Heart left ventricle (tissue), 16 donors: Measurements from ENCODE around the gene EXOC5. TPM values are rescaled to one million over a fixed set of nuclear protein-coding genes. Genes with fewer than 3 reads are reported as not detected.
"Not testable (repeated sequence)": the region's sequence is repeated elsewhere in the genome, so short reads cannot be mapped to it uniquely, and the experiment has no call there.

Experiments
- ATAC-seq, 4 donors: fragments of 200-7000 bp; cut with Tn5 transposase; one replicate each; pipeline ENCODE4 v1.9.1; 2020 to 2022; ENCODE audit warnings: moderate library complexity in 4 of 4, mild to moderate bottlenecking in 3 of 4, moderate number of reproducible peaks in 1 of 4
- DNase-seq, 5 donors: peaks; one replicate each; pipeline ENCODE4 v3.0.0-alpha.2; 2020
- H3K27ac ChIP-seq, 12 donors: fragments of 200-600 bp; sonication (generic) in 4 of 12; one replicate each; pipeline versions ENCODE4 v1.5.0 to v1.8.0; 2016 to 2022; ENCODE audit warnings: mild to moderate bottlenecking in 2 of 12
- H3K27me3 ChIP-seq, 9 donors: fragments of 200-600 bp; sonication (generic) in 2 of 9; one replicate each; pipeline versions ENCODE4 v1.5.1 to v1.8.0; 2016 to 2022; ENCODE audit warnings: mild to moderate bottlenecking in 3 of 9
- H3K36me3 ChIP-seq, 9 donors: fragments of 200-600 bp; sonication (generic) in 2 of 9; one replicate each; pipeline versions ENCODE4 v1.5.0 to v1.8.0; 2018 to 2022; ENCODE audit warnings: mild to moderate bottlenecking in 2 of 9
- H3K4me1 ChIP-seq, 12 donors: fragments of 200-600 bp; sonication (generic) in 4 of 12; one replicate each; pipeline versions ENCODE4 v1.5.0 to v1.8.0; 2016 to 2022; ENCODE audit warnings: mild to moderate bottlenecking in 3 of 12
- H3K4me3 ChIP-seq, 12 donors: fragments of 200-600 bp; sonication (generic) in 4 of 12; one replicate each; pipeline versions ENCODE4 v1.5.0 to v1.8.0; 2017 to 2022; ENCODE audit warnings: mild to moderate bottlenecking in 9 of 12, moderate library complexity in 4 of 12
- H3K9me3 ChIP-seq, 12 donors: fragments of 200-600 bp; sonication (generic) in 4 of 12; one replicate each; pipeline versions ENCODE4 v1.5.0 to v1.8.0; 2016 to 2022; ENCODE audit warnings: mild to moderate bottlenecking in 1 of 12
- POLR2A ChIP-seq, 2 donors: fragments of 450-650 bp; IDR thresholded peaks; one replicate each; pipeline ENCODE4 v1.6.1; 2017; ENCODE audit warnings: antibody characterized with exemption in 2 of 2, mild to moderate bottlenecking in 2 of 2, moderate library complexity in 2 of 2
- WGBS, 4 donors: extraction: QIAGEN DNeasy Blood & Tissue Kit in 2 of 4; methylation state at CpG; one replicate each; pipeline versions ENCODE4 v1.1.5 to v1.1.7; 2013 to 2018; 5-methylcytosine and 5-hydroxymethylcytosine counted together
- intact Hi-C, 10 donors: fragments of 100-400 bp; cut with DNase I; formaldehyde crosslinking; loops; one replicate each; pipeline versions ENCODE4 v1.11.1 to v1.14.2; 2022
- polyA plus RNA-seq, 2 donors: library from polyadenylated mRNA; stranded (reverse); fragments of 200-250 nt; gene quantifications; one replicate each; pipeline ENCODE4 v1.2.3, GENCODE V29; 2013
- total RNA-seq, 9 donors: library from RNA; depleted of rRNA in 2 of 9; stranded (reverse); fragments of >200 nt in 2 of 9; fragmentation: NEBNext Ultra II Directional in 3 of 9; extraction: Animal tissue kit (Norgen Biotek cat#: 25700) in 3 of 9; gene quantifications; one replicate each; pipeline versions ENCODE4 v1.1.0 to v1.2.4, GENCODE V29; 2016 to 2023
- TF ChIP-seq, protein P1 (sequence below), 12 donors: fragments of 200-600 bp; sonication (generic) in 4 of 12; IDR thresholded peaks; one replicate each; pipeline versions ENCODE4 v1.5.0 to v1.8.0; 2018 to 2022; ENCODE audit warnings: antibody characterized with exemption in 12 of 12, mild to moderate bottlenecking in 5 of 12
- donor health status: ischemic (EF 13 %, LVEDD 7.1; RV severe dilation, severe dysfunction).
- donor health status: healthy with polysubstance abuse.
- donor health status: DM: no; HTN: yes; CAD: no.
- donor health status: DM: no; HTN: no; CAD: no.
- donor health status: ischemic (EF 25% LVEDD 6.9; RV normal size, moderate dysfunction).
- donor health status: ischemic (EF 25% LVEDD 5.7; RV mildly dilated, moderate dysfunction).
- donor health status: healthy.
- donor health status: DM: yes; HTN: yes; CAD: no.
- donor health status: ischemic (EF 35%, LVEDD 5.7; RV mildly dilated, moderate dysfunction).
- donor health status: nonischemic (EF 11% LVEDD 7.7; RV severe dilation, severe dysfunction).
- donor health status: DM: yes; HTN: yes; CAD: no.
- donor health status: PGD.
- donor health status: ischemic (EF 29% LVEDD 5.4; RV normal size, mild dysfunction).
- donor health status: nonischemic (EF 23%, LVEDD 6.1; RV moderate dilation, normal function).

EXOC5 gene
- total and polyA plus RNA-seq, 11 donors, result 6.1 to 74.8 (median 52.7) TPM

DNA sequence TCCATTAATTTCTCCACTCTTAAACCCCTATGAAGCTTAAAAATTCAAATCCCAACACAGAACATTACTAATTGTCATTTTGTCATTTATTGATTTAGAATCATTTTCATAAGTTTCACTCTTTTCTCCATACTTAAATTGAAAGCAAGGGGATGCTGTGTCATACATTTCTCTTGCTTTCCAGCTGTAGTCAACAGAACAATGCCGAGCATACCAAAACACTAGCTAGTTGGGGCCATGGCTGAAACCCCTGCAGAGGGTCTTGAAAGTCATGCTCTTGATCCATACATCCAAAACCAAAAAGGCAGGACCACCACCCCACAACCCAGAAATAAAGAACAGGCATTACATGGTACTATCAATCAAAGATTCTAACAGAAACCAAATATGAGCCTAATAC lies 9.0 kb downstream of the EXOC5 start:
- no peak for ATAC-seq
- intact Hi-C loops, result loop anchor here in 1 of 10 donors (10.0 kb wide), 1 partner anchor 135 kb away; the partner anchor contains the start of gene NAA30
- TF ChIP-seq, protein P1, sequence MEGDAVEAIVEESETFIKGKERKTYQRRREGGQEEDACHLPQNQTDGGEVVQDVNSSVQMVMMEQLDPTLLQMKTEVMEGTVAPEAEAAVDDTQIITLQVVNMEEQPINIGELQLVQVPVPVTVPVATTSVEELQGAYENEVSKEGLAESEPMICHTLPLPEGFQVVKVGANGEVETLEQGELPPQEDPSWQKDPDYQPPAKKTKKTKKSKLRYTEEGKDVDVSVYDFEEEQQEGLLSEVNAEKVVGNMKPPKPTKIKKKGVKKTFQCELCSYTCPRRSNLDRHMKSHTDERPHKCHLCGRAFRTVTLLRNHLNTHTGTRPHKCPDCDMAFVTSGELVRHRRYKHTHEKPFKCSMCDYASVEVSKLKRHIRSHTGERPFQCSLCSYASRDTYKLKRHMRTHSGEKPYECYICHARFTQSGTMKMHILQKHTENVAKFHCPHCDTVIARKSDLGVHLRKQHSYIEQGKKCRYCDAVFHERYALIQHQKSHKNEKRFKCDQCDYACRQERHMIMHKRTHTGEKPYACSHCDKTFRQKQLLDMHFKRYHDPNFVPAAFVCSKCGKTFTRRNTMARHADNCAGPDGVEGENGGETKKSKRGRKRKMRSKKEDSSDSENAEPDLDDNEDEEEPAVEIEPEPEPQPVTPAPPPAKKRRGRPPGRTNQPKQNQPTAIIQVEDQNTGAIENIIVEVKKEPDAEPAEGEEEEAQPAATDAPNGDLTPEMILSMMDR (IDR thresholded peaks at IDR 0.05), result no peak
- no peak for TF ChIP-seq POLR2A (IDR thresholded peaks at IDR 0.05)

DNA sequence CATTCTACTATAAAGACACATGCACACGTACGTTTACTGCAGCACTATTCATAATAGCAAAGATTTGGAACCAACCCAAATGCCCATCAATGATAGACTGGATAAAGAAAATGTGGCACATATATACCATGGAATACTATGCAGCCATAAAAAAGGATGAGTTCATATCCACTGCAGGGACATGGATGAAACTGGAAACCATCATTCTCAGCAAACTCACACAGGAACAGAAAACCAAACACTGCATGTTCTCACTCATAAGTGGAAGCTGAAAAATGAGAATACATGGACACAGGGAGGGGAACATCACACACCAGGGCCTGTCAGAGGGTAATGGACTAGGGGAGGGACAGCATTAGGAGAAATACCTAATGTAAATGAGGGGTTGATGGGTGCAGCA lies 10.5 kb downstream of the EXOC5 start:
- ATAC-seq, H3K4me3 ChIP-seq, H3K9me3 ChIP-seq, H3K27ac ChIP-seq, H3K4me1 ChIP-seq, H3K27me3 ChIP-seq, DNase-seq, H3K36me3 ChIP-seq, intact Hi-C loops: not testable (repeated sequence)
- WGBS, 4 donors, result 87 to 100% (median 90%) methylated on average over 2 of the region's 2 CpGs

More for the DNA sequence above, 9.0 kb downstream of the EXOC5 start:
- Histone ChIP-seq H3K27me3 (no peaks in the 10 kb centered on the region), H3K4me1 (peaks cover 0 to 9% (median 0%) of the 10 kb centered on the region in 12 donors), H3K9me3 (peaks cover 0 to 6% (median 0%) of the 10 kb centered on the region in 12 donors), H3K4me3 (no peak overlapping the region), H3K36me3 (no peaks in the 10 kb centered on the region), H3K27ac (no peak overlapping the region)
- WGBS, 4 donors, result 89 to 95% (median 91%) methylated on average over 1 of the region's 1 CpG
- no peak for DNase-seq

DNA sequence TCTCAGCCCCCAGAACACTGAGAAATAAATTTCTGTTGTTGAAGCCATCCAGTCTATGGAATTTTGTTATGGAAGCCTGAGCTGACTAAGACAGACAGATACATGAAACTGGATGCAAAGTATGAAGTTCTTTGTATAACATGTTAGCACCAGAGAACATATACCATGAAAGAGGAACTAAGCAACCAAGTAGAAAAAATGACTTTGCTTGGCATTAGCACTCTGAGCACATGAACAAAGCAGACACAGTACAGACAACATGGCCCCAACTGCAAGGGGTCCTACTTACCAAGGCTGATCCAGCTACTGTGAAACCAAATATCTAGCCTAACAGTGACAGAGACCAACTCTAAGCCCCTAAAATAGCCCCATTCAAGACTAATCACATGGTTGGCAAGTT lies 13.8 kb downstream of the EXOC5 start:
- no peak for TF ChIP-seq POLR2A (IDR thresholded peaks at IDR 0.05)
- TF ChIP-seq, protein P1 (IDR thresholded peaks at IDR 0.05), result no peak
- ATAC-seq, result no peak
- no peak for DNase-seq
- no peak overlapping the region for H3K27ac ChIP-seq
- intact Hi-C loops, result no loop called here
- peaks cover 0 to 11% (median 0%) of the 10 kb centered on the region in 12 donors for H3K4me1 ChIP-seq
- H3K4me3 ChIP-seq, result no peak overlapping the region
- H3K9me3 ChIP-seq, result peaks cover 0 to 6% (median 0%) of the 10 kb centered on the region in 12 donors
- no peaks in the 10 kb centered on the region for H3K27me3 ChIP-seq
- H3K36me3 ChIP-seq, result no peaks in the 10 kb centered on the region

DNA sequence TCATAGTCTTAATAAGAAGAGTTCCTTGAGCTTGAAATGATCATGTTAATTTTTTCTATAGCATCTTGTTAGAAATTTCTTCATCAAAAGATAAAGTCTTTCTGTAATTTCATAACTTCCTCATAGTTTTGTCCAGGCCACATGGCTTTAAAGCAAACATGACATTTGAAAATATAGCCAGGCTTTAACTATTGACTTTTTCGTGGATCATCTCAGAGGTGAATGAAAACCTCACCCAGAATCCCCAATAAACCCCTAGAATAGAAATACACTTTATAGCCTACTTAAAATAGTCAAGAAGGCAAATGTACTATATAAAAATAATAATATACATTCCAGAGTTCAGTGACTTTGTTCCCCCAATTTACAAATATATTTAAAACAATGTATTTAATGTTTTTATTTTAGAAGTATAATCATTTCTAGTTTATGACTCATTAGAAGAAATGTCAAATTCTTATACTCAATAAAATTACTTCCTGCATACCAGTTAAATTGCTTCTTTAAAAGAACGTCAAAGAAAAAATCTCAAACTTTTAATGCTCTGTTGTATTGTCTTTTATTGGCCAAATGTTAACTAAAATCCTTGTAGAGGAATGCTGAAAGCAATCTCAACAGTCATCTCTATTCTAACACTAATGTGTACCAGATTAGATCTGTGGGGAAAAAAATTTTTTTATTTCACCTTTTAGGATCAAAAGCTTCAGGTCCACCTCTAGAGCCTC lies 21.6 kb downstream of the EXOC5 start:
- ATAC-seq (no peak), DNase-seq (no peak)
- Histone ChIP-seq H3K4me1 (peaks cover 0 to 7% (median 0%) of the 10 kb centered on the region in 12 donors), H3K27ac (no peak overlapping the region), H3K36me3 (peaks cover 0 to 47% (median 23%) of the 10 kb centered on the region in 9 donors), H3K9me3 (no peaks in the 10 kb centered on the region), H3K4me3 (no peak overlapping the region), H3K27me3 (no peaks in the 10 kb centered on the region)
- WGBS, 4 donors, result 81 to 87% (median 83%) methylated on average over 2 of the region's 2 CpGs
- intact Hi-C loops, result loop anchor here in 1 of 10 donors (2.0 kb wide), 1 partner anchor 18 kb away; no protein-coding TSS in a partner anchor
- TF ChIP-seq POLR2A (IDR thresholded peaks at IDR 0.05), result no peak
- TF ChIP-seq, protein P1 (IDR thresholded peaks at IDR 0.05), result no peak
